ENCODE measurements around the gene ZBTB20. TPM values are rescaled to one million over a fixed set of nuclear protein-coding genes. Genes with fewer than 3 reads are reported as not detected.

Gene ZBTB20
- total RNA-seq, 1 donor from 2014 or later, result 32.5 TPM

- TF ChIP-seq CTCF (IDR thresholded peaks at IDR 0.05; ENCODE audit: insufficient read depth, low read length, poor library complexity, severe bottlenecking), result no peak
- H3K27me3 ChIP-seq (ENCODE audit: control insufficient read depth, insufficient read depth, low read length), result no peaks in the 10 kb centered on the region
- no peak for DNase-seq (ENCODE audit: low read depth)
- no peak overlapping the region for H3K4me3 ChIP-seq (ENCODE audit: low read depth, low read length)
- H3K36me3 ChIP-seq (ENCODE audit: control insufficient read depth, insufficient read depth, low read length), result no peaks in the 10 kb centered on the region
Observed at GRCh38 chr3:114481113-114481512, 666.0 kb downstream of the ZBTB20 start.

- no peak for TF ChIP-seq CTCF (IDR thresholded peaks at IDR 0.05; ENCODE audit: insufficient read depth, low read length, poor library complexity, severe bottlenecking)
- no peaks in the 10 kb centered on the region for H3K36me3 ChIP-seq (ENCODE audit: control insufficient read depth, insufficient read depth, low read length)
- no peak overlapping the region for H3K4me3 ChIP-seq (ENCODE audit: low read depth, low read length)
- H3K27me3 ChIP-seq (ENCODE audit: control insufficient read depth, insufficient read depth, low read length), result no peaks in the 10 kb centered on the region
- no peak for DNase-seq (ENCODE audit: low read depth)
Observed at GRCh38 chr3:114480442-114480841, 666.6 kb downstream of the ZBTB20 start.

- no peak overlapping the region for H3K4me3 ChIP-seq (ENCODE audit: low read depth, low read length)
- no peaks in the 10 kb centered on the region for H3K36me3 ChIP-seq (ENCODE audit: control insufficient read depth, insufficient read depth, low read length)
- no peaks in the 10 kb centered on the region for H3K27me3 ChIP-seq (ENCODE audit: control insufficient read depth, insufficient read depth, low read length)
- TF ChIP-seq CTCF (IDR thresholded peaks at IDR 0.05; ENCODE audit: insufficient read depth, low read length, poor library complexity, severe bottlenecking), result no peak
- DNase-seq (ENCODE audit: low read depth), result no peak
Observed at GRCh38 chr3:114478801-114479200, 668.3 kb downstream of the ZBTB20 start.

GRCh38 chr3:114476511-114476910 lies 670.6 kb downstream of the ZBTB20 start:
- H3K27me3 ChIP-seq (ENCODE audit: control insufficient read depth, insufficient read depth, low read length), result no peaks in the 10 kb centered on the region
- no peaks in the 10 kb centered on the region for H3K36me3 ChIP-seq (ENCODE audit: control insufficient read depth, insufficient read depth, low read length)
- no peak for TF ChIP-seq CTCF (IDR thresholded peaks at IDR 0.05; ENCODE audit: insufficient read depth, low read length, poor library complexity, severe bottlenecking)
- DNase-seq (ENCODE audit: low read depth), result no peak
- no peak overlapping the region for H3K4me3 ChIP-seq (ENCODE audit: low read depth, low read length)

- TF ChIP-seq CTCF (IDR thresholded peaks at IDR 0.05; ENCODE audit: insufficient read depth, low read length, poor library complexity, severe bottlenecking), result no peak
- Histone ChIP-seq H3K27me3 (ENCODE audit: control insufficient read depth, insufficient read depth, low read length) (no peaks in the 10 kb centered on the region), H3K36me3 (ENCODE audit: control insufficient read depth, insufficient read depth, low read length) (no peaks in the 10 kb centered on the region), H3K4me3 (ENCODE audit: low read depth, low read length) (no peak overlapping the region)
- no peak for DNase-seq (ENCODE audit: low read depth)
Observed at GRCh38 chr3:114471478-114471877, 675.6 kb downstream of the ZBTB20 start.

GRCh38 chr3:114469070-114469469 lies 678.0 kb downstream of the ZBTB20 start:
- TF ChIP-seq CTCF (IDR thresholded peaks at IDR 0.05; ENCODE audit: insufficient read depth, low read length, poor library complexity, severe bottlenecking), result no peak

More at GRCh38 chr3:114469070-114469469, 678.0 kb downstream of the ZBTB20 start:
- Histone ChIP-seq H3K36me3 (ENCODE audit: control insufficient read depth, insufficient read depth, low read length) (no peaks in the 10 kb centered on the region), H3K4me3 (ENCODE audit: low read depth, low read length) (no peak overlapping the region), H3K27me3 (ENCODE audit: control insufficient read depth, insufficient read depth, low read length) (no peaks in the 10 kb centered on the region)
- no peak for DNase-seq (ENCODE audit: low read depth)
